GM10266 (cell line): ENCODE data around the gene GSE1.
A peak's percentile ranks its signal among the peaks of the same experiment; 100 is the strongest.

Source experiments
- DNase-seq: peaks from one replicate; pipeline ENCODE4 v3.0.0; 2012; ENCODE audit errors: extremely low spot score
- CTCF ChIP-seq: IDR thresholded peaks from 2 replicates; pipeline ENCODE4 v1.5.1; 2012; ENCODE audit warnings: mild to moderate bottlenecking, low read depth; ENCODE audit not compliant: control insufficient read depth, insufficient read depth; ENCODE audit errors: missing control alignments

GSE1 gene

DNA sequence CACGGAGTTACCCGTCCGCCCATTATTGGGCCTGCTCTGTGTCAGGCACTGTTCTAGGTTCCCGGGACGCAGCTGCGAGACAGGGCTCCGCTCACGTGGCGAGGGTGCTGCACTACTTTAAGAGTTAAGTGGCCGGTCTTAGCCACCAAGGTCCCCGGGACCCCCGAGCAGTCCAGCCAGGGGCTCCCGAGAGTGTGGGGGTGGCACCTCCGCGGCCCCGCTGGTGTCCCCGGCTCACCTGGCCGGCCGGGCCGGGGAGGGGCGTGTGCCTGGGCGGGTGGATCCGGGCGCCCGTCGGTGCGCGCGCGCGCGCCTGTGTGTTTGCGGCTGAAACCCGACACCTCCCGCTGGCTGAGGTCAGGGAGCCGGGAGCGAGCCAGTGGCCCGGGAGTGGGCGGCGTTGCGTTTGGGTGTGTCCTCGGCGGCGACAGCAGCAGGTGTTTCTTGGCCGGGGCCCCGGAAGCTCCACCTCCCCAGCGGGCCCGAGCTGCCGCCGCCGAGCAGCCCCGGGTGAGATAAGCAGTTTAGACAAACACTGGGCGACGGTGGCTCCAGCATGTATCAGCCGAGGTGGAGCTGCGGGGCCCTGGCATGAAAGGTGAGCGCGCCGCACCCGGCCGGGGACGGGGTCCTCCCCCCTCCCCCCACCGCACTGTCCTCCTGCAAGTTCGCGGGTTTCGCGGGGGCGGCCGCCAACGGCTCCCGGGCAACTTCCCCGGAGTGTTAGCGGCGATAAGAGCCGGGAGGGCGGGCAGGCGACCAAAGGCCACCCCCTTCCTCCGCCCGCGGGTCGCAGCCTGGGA lies at the start of gene GSE1:
Gene GSE1 (plus strand): TSS at position 522 of the 803 bp plus-strand sequence. CDS start 70 bp downstream, at position 592.
- no peak for TF ChIP-seq CTCF
- DNase-seq = peak; percentile 98

DNA sequence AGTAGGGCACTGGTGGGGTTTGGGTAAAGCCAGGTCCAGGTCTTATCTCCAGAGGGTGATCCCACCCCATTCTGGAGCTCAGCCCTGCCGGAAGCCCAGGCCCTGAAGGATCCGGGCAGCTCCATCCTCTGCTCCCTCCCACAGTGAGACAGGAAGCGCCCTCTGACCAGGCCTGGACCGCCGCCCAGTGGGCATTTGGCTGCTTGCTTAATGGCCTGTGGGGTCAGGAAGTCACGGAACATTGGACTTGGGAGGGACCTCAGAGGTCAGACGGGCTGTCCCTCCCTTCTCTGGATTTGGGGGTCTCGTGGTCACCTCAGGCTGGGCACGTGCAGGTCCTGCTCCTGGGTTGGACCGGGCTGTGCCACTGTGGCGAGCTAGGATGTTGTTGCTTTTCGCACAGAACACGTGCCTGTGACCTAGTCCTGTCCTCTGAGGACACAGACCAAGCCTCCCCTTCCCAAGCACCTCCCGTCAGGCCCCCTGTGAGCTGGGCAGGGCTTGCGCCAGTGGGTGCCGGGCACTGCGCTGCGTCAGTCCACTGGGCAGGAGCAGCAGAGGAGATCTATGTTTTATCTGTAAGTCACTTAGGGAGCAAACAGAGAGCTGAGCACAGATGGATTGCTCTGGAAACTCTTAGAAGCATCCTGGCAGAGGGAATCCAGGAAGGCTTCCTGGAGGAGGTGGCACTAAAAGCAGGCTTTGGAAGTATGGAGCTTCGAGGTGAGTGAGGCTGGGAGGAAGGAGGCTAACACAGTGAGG lies 49.4 kb upstream of the GSE1 start:
- TF ChIP-seq CTCF = no peak
- no peak for DNase-seq

DNA sequence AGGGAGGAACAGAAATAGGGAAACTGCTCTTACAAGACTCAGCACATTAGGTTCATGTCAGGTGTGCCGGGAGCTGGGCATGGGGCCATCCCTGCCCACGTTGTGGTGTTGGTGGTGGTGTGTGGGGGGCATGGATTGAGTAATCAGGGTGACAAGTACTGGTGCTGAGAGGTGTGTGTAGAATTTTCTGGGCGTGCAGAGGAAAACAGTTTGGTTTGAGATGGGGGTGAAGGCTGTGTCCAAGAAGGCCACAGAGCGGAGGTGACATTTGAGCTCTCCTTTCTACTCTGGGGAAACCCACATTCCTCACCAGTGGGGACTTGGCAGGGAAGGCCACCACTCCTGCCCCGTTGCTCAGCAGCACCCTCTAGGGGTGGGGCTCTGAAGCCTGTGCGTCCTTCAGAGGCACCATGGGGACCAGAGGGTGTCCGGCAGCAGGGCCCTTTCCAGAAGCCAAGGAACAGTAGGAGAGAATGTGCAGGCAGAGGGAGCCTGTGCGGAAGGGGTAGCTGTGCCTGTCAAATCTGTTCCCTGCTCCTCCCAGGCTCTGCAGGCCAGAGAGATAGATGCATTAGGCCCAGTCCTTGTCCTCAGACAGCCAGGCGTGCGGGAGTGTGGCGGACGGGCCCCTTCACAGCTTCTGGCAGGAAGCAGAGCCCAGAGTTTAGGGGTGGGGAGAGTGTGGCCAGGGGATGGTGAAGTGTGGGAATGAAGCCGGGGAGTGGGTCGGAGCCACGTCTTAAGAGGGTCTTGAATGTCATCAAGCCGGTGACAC lies 48.7 kb upstream of the GSE1 start:
- no peak for DNase-seq
- peak; percentile 60 for TF ChIP-seq CTCF

DNA sequence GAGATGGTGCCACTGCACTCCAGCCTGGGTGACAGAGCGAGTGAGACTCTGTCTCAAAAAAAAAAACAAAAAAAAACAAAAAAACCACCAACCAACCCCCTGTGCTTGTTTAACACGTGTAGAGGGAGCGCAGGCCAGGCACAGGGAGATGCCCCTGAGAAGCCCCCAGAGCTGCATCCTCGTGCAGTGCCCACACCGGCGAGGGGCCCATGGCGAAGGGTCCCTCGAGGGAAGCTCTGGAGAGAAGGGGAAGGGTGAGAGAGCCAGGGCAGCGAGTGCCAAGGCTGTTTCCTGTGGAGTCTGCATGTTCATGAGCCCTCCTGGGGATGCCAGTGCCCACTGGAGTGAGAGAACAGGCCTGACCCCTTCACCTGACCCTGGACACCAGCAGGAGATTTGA lies 47.8 kb upstream of the GSE1 start:
- no peak for TF ChIP-seq CTCF
- no peak for DNase-seq

- no peak for DNase-seq
- no peak for TF ChIP-seq CTCF
These were observed 47.2 kb upstream of the GSE1 start for GRCh38 chr16:85565801-85566526.

- no peak for DNase-seq
- no peak for TF ChIP-seq CTCF
These were observed 46.5 kb upstream of the GSE1 start for GRCh38 chr16:85566561-85567100.
